WTC11 (cell line): ENCODE results near the gene PGAP2. TPM values are rescaled to one million over a fixed set of nuclear protein-coding genes. Genes with fewer than 3 reads are reported as not detected.

ENCODE experiments used
- ATAC-seq: fragments of 200-7000 bp; cut with Tn5 transposase; 2 replicates; pipeline ENCODE4 v1.10.0; 2021; ENCODE audit warnings: mild to moderate bottlenecking, moderate library complexity
- CTCF ChIA-PET: fragments of 300-600 bp; sonication (Branson Sonifier 250); formaldehyde crosslinking; loops from one replicate; lab custom pipeline; 2021; ENCODE audit warnings: antibody characterized with exemption; lab: Charles Lee
- POLR2A ChIA-PET: fragments of 350-600 bp; sonication (Branson Sonifier 250); formaldehyde crosslinking; loops from one replicate; lab custom pipeline; 2021; ENCODE audit warnings: antibody characterized with exemption; lab: Charles Lee
- DNase-seq: peaks from one replicate; pipeline ENCODE4 v3.0.0; 2021; ENCODE audit warnings: low spot score
- H3K27ac Mint-ChIP-seq: 2 replicates; pipeline ENCODE4 v1.8.0; 2021; ENCODE audit warnings: mixed read lengths
- H3K27me3 Mint-ChIP-seq: 2 replicates; pipeline ENCODE4 v1.8.0; 2021; ENCODE audit warnings: low read depth, mild to moderate bottlenecking, moderate library complexity, mixed read lengths
- H3K36me3 Mint-ChIP-seq: 2 replicates; pipeline ENCODE4 v1.8.0; 2021; ENCODE audit warnings: mixed read lengths
- H3K4me1 Mint-ChIP-seq: 2 replicates; pipeline ENCODE4 v1.8.0; 2022; ENCODE audit warnings: mixed read lengths
- H3K4me3 Mint-ChIP-seq: 2 replicates; pipeline ENCODE4 v1.8.0; 2021; ENCODE audit warnings: mild to moderate bottlenecking, moderate library complexity, mixed read lengths
- H3K9me3 Mint-ChIP-seq: 2 replicates; pipeline ENCODE4 v1.8.0; 2021; ENCODE audit warnings: mixed read lengths
- GRHL2 ChIP-seq: fragments of 250-450 bp; sonication (Bioruptor Pico); IDR thresholded peaks from 2 replicates; pipeline ENCODE4 v1.8.0; 2022; ENCODE audit warnings: mild to moderate bottlenecking, moderate library complexity; ENCODE audit not compliant: insufficient replicate concordance, severe bottlenecking
- NR1H2 ChIP-seq: sonication (generic); formaldehyde crosslinking; IDR thresholded peaks from 2 replicates; pipeline ENCODE4 v1.9.0; 2021; ENCODE audit warnings: mild to moderate bottlenecking, moderate library complexity, missing genetic modification reagents
- SMAD3 ChIP-seq: sonication (generic); formaldehyde crosslinking; IDR thresholded peaks from 2 replicates; pipeline ENCODE4 v1.8.0; 2022; ENCODE audit warnings: missing genetic modification reagents, mild to moderate bottlenecking, borderline replicate concordance
- ZNF317 ChIP-seq: sonication (generic); formaldehyde crosslinking; IDR thresholded peaks from 2 replicates; pipeline ENCODE4 v1.8.1; 2023; ENCODE audit warnings: low read depth, mild to moderate bottlenecking, moderate library complexity, missing genetic modification reagents, borderline replicate concordance
- total RNA-seq: library from RNA; stranded (reverse); gene quantifications from 3 replicates; pipeline ENCODE4 v1.2.3, GENCODE V29; 2021
- TF ChIP-seq, protein P1 (sequence below): sonication (generic); formaldehyde crosslinking; IDR thresholded peaks from 2 replicates; pipeline ENCODE4 v1.8.1; 2022; ENCODE audit warnings: low read depth, missing genetic modification reagents, borderline replicate concordance
- TF ChIP-seq, protein P2 (sequence below): fragments of 250-450 bp; sonication (Bioruptor Pico); conservative IDR thresholded peaks from 2 replicates; pipeline ENCODE4 v1.9.0; 2021; ENCODE audit warnings: mild to moderate bottlenecking
- TF ChIP-seq, protein P3 (sequence below): fragments of 250-450 bp; sonication (Bioruptor Pico); IDR thresholded peaks from 2 replicates; pipeline ENCODE4 v2.1.2; 2022; ENCODE audit warnings: mild to moderate bottlenecking, moderate library complexity
- TF ChIP-seq, protein P4 (sequence below): sonication (generic); formaldehyde crosslinking; IDR thresholded peaks from 2 replicates; pipeline ENCODE4 v1.8.1; 2023; ENCODE audit warnings: mild to moderate bottlenecking, missing genetic modification reagents
- TF ChIP-seq, protein P5 (sequence below): sonication (generic); formaldehyde crosslinking; conservative IDR thresholded peaks from 2 replicates; pipeline ENCODE4 v1.8.1; 2022; ENCODE audit warnings: mild to moderate bottlenecking, missing genetic modification reagents
- TF ChIP-seq, protein P6 (sequence below): fragments of 200-600 bp; IDR thresholded peaks from 2 replicates; pipeline ENCODE4 v1.8.0; 2022; ENCODE audit warnings: antibody characterized with exemption
- TF ChIP-seq, protein P7 (sequence below): sonication (generic); formaldehyde crosslinking; IDR thresholded peaks from 2 replicates; pipeline ENCODE4 v1.8.0; 2023; ENCODE audit warnings: missing genetic modification reagents, mild to moderate bottlenecking, borderline replicate concordance
- TF ChIP-seq, protein P8 (sequence below): fragments of 250-450 bp; sonication (Bioruptor Pico); IDR thresholded peaks from 2 replicates; pipeline ENCODE4 v1.9.0; 2021; ENCODE audit warnings: mild to moderate bottlenecking, borderline replicate concordance

The PGAP2 gene
- total RNA-seq, 1 experiment from 2014 or later, result 43.0 TPM

DNA sequence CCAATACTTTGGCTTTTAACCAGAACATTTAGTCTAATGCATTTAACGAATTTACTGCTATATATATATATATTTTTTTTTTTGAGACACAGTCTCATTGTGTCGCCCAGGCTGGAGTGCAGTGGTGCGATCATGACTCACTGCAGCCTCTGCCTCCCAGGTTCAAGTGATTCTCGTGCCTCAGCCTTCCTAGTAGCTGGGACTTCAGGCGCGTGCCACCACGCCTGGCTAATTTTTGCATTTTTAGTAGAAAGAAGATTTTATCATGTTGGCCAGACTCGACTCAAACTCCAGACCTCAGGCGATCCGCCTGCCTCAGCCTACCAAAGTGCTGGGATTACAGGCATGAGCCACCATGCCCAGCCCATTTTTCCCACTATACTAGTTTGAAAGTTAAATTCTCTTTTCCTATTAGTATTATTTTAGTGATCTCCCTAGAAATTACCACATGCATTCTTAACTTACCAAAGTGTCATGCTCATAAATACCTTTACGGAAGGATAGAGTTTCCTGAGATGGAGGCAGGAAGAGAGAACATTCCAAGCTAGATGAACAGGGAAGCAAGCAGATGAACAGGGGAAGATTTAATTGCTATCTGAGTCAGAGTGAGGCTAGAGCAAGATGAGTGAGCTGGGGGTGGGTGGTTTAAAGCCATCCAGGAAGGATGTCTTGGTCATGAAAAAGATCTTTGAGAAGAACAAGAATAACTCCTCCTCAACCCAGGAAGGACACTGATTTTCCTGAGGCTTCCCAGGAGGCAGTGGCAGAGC, 4.4 kb upstream of the PGAP2 start (continued):
- TF ChIP-seq, protein P1, sequence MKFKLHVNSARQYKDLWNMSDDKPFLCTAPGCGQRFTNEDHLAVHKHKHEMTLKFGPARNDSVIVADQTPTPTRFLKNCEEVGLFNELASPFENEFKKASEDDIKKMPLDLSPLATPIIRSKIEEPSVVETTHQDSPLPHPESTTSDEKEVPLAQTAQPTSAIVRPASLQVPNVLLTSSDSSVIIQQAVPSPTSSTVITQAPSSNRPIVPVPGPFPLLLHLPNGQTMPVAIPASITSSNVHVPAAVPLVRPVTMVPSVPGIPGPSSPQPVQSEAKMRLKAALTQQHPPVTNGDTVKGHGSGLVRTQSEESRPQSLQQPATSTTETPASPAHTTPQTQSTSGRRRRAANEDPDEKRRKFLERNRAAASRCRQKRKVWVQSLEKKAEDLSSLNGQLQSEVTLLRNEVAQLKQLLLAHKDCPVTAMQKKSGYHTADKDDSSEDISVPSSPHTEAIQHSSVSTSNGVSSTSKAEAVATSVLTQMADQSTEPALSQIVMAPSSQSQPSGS (CRISPR knock-in tag), result no peak
- no peak for TF ChIP-seq ZNF317 (CRISPR knock-in tag)
- TF ChIP-seq, protein P2, sequence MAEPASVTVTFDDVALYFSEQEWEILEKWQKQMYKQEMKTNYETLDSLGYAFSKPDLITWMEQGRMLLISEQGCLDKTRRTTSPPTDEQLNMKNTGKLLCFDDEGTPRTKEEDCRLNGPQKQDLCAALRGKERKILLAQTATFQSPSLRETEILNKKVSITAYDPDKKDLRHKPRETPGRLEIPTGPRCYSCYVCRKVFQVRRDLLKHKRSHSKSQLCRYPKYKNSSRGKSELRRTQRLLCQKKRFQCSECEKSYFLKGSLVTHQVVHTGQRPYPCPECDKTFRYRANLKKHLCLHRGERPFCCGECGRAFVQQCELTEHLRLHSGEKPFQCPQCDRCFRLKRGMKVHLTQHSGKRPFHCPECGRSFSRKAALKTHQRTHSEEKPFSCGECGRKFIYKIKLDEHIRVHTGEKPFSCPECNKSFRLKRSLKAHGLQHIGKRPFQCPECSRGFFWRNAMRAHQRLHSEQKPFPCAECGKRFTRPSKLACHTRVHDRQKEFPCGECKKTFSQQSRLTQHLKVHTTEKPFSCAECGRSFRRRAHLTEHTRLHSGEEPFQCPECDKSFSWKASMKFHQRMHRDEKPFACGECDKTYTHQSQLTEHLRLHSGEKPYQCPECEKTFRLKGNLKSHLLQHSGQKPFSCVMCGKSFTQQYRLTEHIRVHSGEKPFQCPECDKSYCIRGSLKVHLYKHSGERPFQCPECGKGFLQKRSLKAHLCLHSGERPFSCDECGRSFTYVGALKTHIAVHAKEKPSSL (CRISPR knock-in tag), result no peak
- TF ChIP-seq, protein P3, sequence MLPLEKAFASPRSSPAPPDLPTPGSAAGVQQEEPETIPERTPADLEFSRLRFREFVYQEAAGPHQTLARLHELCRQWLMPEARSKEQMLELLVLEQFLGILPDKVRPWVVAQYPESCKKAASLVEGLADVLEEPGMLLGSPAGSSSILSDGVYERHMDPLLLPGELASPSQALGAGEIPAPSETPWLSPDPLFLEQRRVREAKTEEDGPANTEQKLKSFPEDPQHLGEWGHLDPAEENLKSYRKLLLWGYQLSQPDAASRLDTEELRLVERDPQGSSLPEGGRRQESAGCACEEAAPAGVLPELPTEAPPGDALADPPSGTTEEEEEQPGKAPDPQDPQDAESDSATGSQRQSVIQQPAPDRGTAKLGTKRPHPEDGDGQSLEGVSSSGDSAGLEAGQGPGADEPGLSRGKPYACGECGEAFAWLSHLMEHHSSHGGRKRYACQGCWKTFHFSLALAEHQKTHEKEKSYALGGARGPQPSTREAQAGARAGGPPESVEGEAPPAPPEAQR (CRISPR knock-in tag), result no peak
- TF ChIP-seq, protein P4, sequence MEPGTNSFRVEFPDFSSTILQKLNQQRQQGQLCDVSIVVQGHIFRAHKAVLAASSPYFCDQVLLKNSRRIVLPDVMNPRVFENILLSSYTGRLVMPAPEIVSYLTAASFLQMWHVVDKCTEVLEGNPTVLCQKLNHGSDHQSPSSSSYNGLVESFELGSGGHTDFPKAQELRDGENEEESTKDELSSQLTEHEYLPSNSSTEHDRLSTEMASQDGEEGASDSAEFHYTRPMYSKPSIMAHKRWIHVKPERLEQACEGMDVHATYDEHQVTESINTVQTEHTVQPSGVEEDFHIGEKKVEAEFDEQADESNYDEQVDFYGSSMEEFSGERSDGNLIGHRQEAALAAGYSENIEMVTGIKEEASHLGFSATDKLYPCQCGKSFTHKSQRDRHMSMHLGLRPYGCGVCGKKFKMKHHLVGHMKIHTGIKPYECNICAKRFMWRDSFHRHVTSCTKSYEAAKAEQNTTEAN (CRISPR knock-in tag), result no peak
- TF ChIP-seq, all 79 proteins: peak for 0

DNA sequence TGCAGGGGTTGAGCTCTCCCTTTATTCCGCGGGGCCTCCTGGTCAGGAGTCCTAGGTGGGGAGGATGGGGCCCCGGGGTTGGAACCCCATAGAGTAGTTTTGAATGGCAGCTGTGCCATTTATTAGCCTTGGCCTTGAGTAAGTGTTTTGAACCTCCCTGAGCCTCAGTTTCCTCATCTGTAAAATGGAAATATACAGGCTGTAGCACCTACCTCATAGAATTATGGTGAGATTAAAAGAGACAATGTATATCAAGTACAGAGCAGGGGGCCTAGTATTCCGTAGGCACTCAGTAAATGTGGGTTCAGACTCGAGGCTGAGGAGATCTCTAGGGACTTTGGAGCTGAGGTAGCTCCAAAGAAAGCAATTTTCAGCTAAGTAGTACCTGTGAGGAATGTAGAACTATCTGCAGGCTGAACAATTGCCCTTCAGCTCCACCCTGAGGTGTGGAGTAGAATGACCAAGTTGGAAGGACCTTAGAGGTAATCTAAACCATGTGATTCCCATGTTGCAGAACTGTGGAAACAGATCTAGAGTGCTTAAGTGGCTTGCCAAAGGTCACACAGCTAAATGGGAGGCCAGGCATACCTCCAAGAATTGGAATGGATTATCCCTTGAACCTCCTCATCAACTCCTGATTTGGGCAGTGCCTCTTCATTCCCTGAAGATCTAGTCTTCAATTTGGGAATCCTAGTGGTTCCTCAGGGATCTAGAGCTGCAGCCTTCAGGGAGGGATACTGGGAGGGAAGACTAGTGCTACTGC, 682 bp downstream of the PGAP2 start:
- POLR2A ChIA-PET, result interaction anchor here (0.7 to 1.1 kb wide), 3 partner anchors 11 to 117 kb away, joined by 3 to 4 read pairs (median 3); partner anchors contain the start of gene NUP98
- CTCF ChIA-PET, result interaction anchor here (0.6 to 3.9 kb wide), 17 partner anchors 11 to 264 kb away, joined by 3 to 52 read pairs (median 7); partner anchors contain the start of genes NUP98, RHOG and STIM1
- H3K27me3 Mint-ChIP-seq, result no peaks in the 10 kb centered on the region; the same call in 1 of the 2 replicates
- TF ChIP-seq, protein P5, sequence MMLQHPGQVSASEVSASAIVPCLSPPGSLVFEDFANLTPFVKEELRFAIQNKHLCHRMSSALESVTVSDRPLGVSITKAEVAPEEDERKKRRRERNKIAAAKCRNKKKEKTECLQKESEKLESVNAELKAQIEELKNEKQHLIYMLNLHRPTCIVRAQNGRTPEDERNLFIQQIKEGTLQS (CRISPR knock-in tag), result no peak
- TF ChIP-seq, protein P6, sequence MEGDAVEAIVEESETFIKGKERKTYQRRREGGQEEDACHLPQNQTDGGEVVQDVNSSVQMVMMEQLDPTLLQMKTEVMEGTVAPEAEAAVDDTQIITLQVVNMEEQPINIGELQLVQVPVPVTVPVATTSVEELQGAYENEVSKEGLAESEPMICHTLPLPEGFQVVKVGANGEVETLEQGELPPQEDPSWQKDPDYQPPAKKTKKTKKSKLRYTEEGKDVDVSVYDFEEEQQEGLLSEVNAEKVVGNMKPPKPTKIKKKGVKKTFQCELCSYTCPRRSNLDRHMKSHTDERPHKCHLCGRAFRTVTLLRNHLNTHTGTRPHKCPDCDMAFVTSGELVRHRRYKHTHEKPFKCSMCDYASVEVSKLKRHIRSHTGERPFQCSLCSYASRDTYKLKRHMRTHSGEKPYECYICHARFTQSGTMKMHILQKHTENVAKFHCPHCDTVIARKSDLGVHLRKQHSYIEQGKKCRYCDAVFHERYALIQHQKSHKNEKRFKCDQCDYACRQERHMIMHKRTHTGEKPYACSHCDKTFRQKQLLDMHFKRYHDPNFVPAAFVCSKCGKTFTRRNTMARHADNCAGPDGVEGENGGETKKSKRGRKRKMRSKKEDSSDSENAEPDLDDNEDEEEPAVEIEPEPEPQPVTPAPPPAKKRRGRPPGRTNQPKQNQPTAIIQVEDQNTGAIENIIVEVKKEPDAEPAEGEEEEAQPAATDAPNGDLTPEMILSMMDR, result no peak; the same call in 1 of the 2 replicates
- TF ChIP-seq SMAD3 (CRISPR knock-in tag), result no peak
- TF ChIP-seq NR1H2 (CRISPR knock-in tag), result no peak
- TF ChIP-seq, protein P7, sequence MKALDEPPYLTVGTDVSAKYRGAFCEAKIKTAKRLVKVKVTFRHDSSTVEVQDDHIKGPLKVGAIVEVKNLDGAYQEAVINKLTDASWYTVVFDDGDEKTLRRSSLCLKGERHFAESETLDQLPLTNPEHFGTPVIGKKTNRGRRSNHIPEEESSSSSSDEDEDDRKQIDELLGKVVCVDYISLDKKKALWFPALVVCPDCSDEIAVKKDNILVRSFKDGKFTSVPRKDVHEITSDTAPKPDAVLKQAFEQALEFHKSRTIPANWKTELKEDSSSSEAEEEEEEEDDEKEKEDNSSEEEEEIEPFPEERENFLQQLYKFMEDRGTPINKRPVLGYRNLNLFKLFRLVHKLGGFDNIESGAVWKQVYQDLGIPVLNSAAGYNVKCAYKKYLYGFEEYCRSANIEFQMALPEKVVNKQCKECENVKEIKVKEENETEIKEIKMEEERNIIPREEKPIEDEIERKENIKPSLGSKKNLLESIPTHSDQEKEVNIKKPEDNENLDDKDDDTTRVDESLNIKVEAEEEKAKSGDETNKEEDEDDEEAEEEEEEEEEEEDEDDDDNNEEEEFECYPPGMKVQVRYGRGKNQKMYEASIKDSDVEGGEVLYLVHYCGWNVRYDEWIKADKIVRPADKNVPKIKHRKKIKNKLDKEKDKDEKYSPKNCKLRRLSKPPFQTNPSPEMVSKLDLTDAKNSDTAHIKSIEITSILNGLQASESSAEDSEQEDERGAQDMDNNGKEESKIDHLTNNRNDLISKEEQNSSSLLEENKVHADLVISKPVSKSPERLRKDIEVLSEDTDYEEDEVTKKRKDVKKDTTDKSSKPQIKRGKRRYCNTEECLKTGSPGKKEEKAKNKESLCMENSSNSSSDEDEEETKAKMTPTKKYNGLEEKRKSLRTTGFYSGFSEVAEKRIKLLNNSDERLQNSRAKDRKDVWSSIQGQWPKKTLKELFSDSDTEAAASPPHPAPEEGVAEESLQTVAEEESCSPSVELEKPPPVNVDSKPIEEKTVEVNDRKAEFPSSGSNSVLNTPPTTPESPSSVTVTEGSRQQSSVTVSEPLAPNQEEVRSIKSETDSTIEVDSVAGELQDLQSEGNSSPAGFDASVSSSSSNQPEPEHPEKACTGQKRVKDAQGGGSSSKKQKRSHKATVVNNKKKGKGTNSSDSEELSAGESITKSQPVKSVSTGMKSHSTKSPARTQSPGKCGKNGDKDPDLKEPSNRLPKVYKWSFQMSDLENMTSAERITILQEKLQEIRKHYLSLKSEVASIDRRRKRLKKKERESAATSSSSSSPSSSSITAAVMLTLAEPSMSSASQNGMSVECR (CRISPR knock-in tag), result no peak
- TF ChIP-seq GRHL2 (CRISPR knock-in tag), result no peak
- TF ChIP-seq, protein P8, sequence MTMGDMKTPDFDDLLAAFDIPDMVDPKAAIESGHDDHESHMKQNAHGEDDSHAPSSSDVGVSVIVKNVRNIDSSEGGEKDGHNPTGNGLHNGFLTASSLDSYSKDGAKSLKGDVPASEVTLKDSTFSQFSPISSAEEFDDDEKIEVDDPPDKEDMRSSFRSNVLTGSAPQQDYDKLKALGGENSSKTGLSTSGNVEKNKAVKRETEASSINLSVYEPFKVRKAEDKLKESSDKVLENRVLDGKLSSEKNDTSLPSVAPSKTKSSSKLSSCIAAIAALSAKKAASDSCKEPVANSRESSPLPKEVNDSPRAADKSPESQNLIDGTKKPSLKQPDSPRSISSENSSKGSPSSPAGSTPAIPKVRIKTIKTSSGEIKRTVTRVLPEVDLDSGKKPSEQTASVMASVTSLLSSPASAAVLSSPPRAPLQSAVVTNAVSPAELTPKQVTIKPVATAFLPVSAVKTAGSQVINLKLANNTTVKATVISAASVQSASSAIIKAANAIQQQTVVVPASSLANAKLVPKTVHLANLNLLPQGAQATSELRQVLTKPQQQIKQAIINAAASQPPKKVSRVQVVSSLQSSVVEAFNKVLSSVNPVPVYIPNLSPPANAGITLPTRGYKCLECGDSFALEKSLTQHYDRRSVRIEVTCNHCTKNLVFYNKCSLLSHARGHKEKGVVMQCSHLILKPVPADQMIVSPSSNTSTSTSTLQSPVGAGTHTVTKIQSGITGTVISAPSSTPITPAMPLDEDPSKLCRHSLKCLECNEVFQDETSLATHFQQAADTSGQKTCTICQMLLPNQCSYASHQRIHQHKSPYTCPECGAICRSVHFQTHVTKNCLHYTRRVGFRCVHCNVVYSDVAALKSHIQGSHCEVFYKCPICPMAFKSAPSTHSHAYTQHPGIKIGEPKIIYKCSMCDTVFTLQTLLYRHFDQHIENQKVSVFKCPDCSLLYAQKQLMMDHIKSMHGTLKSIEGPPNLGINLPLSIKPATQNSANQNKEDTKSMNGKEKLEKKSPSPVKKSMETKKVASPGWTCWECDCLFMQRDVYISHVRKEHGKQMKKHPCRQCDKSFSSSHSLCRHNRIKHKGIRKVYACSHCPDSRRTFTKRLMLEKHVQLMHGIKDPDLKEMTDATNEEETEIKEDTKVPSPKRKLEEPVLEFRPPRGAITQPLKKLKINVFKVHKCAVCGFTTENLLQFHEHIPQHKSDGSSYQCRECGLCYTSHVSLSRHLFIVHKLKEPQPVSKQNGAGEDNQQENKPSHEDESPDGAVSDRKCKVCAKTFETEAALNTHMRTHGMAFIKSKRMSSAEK (CRISPR knock-in tag), result no peak

More for the DNA sequence above, 682 bp downstream of the PGAP2 start:
- Mint-ChIP-seq H3K4me1 (peaks cover 11% of the 10 kb centered on the region), H3K9me3 (no peaks in the 10 kb centered on the region), H3K27ac (peak overlapping the region; percentile 86), H3K36me3 (no peaks in the 10 kb centered on the region), H3K4me3 (peak overlapping the region; percentile 96)
- ATAC-seq (peak; percentile 38), DNase-seq (peak; percentile 37)
